Inflammatory macrophage treated with lipopolysaccharide for 4 hours (primary cell): ENCODE measurements around the gene ATP6V1A.
A peak's percentile ranks its signal among the peaks of the same experiment; 100 is the strongest.
"Not testable (repeated sequence)": the region's sequence is repeated elsewhere in the genome, so short reads cannot be mapped to it uniquely, and the experiment has no call there.

Experiments used
- DNase-seq: peaks from one replicate; pipeline ENCODE4 v3.0.0-alpha.2; 2020

Gene ATP6V1A

DNA sequence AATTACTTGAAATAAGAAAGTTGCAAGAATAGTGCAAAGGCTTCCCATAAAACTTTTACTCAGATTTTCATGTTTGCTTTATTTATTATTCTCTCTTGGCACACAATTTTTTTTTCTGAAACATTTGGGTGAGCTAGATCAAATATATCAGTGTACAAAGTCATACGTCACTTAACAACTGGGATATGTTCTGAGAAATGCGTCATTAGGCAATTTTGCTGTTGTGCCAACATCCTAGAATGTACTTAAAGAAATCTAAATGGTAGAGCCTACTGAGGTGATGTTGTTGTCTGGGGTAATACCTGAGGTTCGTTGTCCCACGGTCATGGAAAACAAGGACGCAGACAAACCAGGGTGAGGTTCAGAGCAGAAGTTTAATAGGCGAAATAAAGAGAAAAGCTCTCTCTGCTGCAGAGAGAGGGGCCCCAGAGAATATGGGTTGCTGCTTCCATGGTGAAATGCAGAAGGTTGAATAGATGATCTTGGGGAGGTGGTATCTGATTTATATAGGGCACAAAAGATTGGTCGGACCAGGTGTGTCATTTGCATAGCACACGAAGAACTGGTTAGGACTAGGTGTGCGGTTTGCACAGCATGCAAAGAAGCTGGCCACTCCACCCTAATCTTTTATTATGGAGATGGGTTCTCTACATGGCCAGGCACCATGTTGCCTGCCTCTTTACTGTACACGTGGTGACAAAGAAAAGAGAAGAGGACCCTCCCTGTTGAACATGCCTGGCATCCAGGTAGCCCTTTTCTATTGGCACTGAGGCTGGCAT, 82.9 kb downstream of the ATP6V1A start:
- DNase-seq: no peak

DNA sequence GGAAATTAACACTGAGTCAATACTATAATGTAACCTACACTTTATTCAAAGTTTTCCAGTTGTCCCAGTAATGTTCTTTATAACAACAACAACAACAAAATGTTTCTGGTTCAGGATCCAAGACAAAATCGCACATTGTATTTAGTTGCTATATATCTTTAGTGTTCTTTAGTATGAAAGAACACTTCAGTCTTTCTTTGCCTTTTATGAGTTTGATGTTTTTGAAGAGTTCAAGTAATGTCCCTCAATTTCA, 84.2 kb downstream of the ATP6V1A start:
- DNase-seq: no peak

DNA sequence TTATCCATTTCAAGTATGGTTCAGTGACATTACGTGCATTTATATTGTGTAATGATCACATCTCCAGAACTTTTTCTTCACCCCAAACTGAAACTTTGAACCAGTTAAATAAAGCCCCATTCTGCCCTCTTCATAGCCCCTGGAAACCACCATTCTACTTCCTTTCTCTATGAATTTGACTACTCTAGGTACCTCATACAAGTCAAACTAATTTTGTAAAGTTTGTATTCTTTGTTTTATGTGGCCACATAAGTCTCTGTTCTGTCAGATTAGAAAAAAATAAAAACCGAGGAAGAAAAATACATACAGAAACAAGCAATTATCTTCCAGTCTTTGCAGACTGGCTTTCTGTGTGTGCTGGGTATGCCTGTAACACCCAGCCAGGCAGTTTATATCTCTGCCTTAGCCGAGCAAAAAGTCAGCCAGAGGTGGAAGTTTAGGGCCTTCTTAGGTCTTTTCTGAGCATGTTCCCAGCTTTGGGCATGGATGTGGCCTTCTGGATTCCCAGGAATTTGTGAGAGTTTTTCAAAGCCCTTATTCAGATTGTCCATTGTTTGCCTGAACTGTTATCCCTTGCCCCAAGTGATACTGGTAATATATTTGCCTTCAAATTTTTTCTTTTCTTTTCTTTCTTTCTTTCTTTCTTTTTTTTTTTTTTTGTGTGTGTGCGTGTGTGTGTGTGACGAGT, 85.8 kb downstream of the ATP6V1A start:
- no peak for DNase-seq

DNA sequence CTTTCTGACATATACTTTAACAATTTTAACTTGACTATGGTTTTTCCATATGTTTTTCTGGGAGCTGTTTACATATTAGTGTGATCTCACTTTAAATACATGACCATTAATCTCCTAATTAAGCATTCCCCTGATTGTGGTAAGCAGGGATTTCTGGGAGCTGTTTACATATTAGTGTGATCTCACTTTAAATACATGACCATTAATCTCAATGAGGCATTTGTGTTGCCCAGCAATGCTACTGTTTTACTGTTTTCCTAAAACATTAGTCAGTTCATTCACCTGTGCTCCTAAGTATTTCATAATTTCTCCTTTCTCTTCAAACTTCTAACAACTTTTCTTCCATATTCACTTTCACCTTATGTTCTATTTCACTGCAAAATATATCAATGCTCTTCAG, 88.1 kb downstream of the ATP6V1A start:
- DNase-seq: no peak

DNA sequence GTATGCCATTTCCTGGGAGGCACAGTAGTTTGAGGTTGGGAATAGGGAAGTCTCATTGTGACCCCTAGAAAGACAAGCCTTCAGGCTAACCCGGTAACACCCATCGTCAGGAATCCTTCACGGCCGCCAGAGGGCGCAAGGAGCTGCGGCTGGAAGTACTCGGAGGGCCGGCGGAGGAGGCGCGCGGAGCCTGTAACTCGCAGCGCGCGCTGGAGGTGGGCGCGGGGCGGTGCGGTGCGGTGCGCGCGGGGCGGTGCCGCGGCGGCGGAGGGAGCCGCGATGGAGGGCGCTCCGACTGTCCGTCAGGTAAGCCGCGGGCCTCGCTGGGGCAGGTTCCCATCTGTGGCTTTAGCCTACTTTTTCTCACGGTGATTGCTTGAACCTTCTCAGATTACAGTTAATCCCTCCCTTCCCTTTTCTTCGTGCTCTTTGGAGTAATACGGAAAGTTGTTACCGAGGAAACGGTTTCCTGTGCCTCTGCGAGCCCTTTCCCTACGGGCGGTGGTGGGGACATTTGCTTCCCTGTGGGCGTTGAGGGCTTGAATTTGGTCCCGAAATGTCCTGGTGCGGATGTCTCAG, 91.9 kb downstream of the ATP6V1A start, which contains the start of gene GRAMD1C:
Gene GRAMD1C (plus strand): TSS at position 158 of the 579 bp plus-strand sequence. CDS start 122 bp downstream, at position 280.
- peak; percentile 85 for DNase-seq

DNA sequence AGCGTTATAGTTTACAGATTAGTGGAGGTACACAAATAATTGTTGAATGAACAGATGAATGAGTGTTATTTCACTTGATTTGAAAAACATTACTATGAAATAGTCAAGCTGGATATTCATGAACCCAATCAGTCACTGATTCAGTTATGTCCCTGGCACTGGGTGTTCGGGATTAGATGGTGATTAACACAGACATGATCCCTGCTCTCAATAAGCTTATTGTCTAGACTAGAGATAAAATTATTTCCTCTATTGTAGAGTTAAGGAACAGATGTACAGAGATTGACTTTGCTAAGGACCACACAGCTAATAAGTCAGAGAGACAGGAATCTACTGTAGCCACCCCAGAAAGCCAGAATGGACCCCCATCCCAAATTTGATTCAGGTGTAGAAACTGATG, 92.7 kb downstream of the ATP6V1A start:
- DNase-seq: no peak

DNA sequence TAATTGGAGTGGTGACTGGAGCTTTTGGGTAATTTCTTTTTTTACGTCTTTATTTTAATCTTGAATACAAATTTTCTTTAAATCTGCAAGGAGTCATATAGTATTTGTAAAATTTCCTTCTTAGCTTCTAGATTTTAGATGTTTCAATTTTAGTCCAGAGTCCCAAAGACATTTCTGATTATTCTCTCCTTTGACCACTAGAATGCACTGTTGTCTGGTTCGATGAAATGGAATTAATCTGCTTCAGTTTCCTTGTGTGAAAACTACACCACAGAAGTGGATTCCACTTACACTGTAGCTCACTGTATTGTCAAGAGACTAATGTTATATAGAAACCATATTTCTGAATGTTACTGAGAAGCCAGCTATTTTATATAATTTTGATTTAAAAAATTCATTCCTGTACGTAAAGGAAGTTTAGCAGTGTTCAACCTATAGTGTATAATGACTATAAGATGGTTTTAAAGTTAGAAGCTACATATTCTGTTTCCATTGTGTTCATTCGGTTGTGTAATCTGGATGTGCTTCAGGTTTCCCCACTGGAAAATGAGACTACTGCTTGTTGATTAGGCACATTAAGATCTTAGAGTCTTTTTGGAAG, 97.9 kb downstream of the ATP6V1A start:
- peak; percentile 43 for DNase-seq

DNA sequence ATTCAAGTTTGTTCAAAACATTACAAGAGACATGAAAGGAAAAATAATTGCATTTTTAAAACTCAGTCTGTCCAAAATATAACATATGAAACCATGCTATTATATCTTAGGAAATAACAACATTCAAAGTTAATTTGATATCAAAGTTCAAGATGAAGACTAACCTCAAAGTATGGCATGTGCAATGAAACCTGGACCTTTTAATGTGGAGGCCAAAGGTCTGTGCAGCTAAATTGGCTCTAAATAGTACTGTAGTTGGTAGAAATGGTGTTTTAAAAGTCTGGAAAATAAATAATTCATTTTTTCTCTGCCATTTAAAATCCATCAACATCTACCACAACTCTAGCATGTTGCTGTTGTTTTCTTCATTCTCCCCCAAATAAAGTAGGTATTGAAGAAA, 100.4 kb downstream of the ATP6V1A start:
- no peak for DNase-seq

DNA sequence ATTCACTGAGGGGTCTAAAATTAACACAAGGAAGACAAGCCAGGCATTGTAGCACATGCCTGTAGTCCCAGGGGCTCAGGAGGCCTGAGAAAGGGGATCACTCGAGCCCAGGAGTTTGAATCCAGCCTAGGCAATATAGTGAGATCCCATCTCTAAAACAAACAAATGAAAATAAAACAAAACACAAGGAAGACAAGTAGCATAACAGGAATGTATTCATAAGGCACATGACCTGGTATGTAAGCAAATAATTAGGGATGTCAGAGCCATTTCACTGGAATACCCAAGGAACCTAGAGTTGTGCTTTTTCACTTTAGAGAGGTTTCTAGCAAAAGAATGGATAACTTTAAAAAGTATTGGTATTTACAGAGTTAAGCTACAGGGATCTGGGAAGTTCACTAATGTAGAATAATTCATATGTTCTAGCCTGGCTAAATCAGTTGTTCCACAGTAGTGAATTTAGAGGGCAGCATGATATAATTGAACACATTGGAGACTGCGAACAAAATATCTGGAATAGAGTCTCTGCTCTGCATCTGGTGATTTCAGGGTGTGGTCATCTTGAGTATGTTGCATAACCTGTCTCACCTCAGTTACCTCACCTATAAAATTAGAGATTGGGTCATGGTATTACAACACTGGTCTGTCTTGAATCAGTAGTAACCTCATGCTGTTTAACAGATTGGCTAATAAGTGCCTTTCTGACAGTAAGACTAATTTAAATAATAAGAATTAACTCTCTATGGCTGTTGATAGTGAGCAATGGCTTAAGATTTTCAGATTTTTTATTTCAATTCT, 101.0 kb downstream of the ATP6V1A start:
- no peak for DNase-seq

GRCh38 chr3:113849071-113849470, 102.2 kb downstream of the ATP6V1A start:
- not testable (repeated sequence) for DNase-seq

GRCh38 chr3:113849841-113850240, 103.0 kb downstream of the ATP6V1A start:
- DNase-seq: not testable (repeated sequence)

DNA sequence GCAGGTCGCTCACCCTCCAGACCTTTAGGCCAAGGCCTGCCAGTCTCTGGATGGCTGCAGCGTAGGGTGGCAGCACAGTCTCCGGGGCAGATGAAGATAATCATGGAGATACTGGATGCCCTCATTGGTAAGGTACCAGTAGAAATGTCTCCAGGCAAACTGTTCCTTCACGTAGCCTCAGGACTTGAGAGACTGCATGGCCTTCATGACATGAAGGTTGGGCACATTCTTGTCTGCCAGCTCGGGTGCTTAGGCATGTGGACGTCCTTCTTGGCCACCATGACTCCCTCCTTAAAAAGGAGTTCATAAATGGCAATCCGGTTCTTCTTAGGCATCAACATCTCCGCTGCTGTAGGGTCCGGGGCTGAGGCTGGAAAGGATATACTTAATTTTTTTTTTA, 103.6 kb downstream of the ATP6V1A start:
- not testable (repeated sequence) for DNase-seq

GRCh38 chr3:113852506-113852905, 105.7 kb downstream of the ATP6V1A start:
- no peak for DNase-seq
